H1 (cell line): ENCODE measurements around the gene SPINK7. TPM values are rescaled to one million over a fixed set of nuclear protein-coding genes. Genes with fewer than 3 reads are reported as not detected.

Source experiments
- CHD2 ChIP-seq: IDR thresholded peaks from 2 replicates; pipeline ENCODE4 v1.6.1; 2012; ENCODE audit warnings: low read length, improper control_type of control experiment
- EGR1 ChIP-seq: IDR thresholded peaks from 2 replicates; pipeline ENCODE4 v1.6.1; 2011; ENCODE audit warnings: low read depth, low read length, borderline replicate concordance
- polyA plus RNA-seq, 7 experiments: library from polyadenylated mRNA; depleted of rRNA in 3 of 7; stranded (reverse) in 5 of 7; unstranded in 2 of 7; fragments of >200 nt in 5 of 7; fragments of 200-250 nt in 2 of 7; gene quantifications; 1 replicate in 5 of 7; 2 replicates in 1 of 7; 4 replicates in 1 of 7; pipeline versions ENCODE4 v1.2.1 to v1.2.3, GENCODE V29; 2011 to 2013; ENCODE audit warnings: missing spikeins in 2 of 7, mixed read lengths in 2 of 7
- total RNA-seq: library from RNA; stranded (reverse); fragmentation: NEBNext Ultra II Directional; extraction: Animal tissue kit (Norgen Biotek cat#: 25700); gene quantifications from 2 replicates; pipeline ENCODE4 v1.2.1, GENCODE V29; 2021

SPINK7 gene
- total and polyA plus RNA-seq, 2 of the 8 experiments (the other 6 are each of a cell fraction or from before 2014, with no cell fraction given) = not detected

DNA sequence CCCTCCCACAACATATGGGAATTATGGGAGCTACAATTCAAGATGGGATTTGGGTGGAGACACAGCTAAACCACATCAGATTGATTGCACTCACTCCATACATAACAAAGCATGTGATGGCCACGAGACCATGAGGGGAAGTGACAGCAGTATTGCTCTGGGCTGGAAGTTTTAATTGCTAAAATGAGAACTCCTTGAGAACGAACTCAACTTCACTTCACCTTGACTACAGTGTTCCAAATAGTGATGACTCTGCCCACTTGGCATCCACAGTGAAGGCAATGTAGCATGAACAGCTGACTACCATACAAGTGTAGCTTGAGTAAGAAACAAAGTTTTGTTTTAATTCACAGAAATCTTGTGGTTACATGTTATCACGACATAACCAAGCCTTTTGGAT is 739 bp upstream of the SPINK7 start (continued):
- no peak for TF ChIP-seq EGR1
- TF ChIP-seq CHD2 = no peak
